ENCODE results near the gene NAPA.

DNA sequence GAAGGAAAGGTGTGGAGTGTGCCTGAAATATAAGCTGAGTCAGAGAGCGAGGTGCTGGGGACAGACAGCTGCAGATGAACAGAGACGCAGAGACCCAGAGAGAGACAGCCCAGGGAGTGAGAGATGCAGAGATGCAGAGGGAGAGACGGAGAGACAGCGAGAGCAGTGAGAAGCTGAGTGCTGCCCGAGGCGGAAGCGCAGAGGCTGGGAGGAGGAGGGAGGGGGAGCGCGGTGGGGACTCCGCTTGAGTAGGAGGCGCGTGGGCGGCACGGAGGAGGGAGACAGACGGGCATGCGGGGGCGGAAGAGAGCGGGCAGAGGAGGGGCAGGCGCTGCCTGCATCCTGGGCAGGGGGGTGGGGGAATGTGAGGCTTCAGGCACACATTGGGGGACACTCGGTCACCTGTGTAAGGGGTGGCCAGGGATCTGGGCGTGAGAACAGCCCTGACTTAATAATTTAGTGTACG, 68.9 kb downstream of the NAPA start:
- TF ChIP-seq, protein P1, sequence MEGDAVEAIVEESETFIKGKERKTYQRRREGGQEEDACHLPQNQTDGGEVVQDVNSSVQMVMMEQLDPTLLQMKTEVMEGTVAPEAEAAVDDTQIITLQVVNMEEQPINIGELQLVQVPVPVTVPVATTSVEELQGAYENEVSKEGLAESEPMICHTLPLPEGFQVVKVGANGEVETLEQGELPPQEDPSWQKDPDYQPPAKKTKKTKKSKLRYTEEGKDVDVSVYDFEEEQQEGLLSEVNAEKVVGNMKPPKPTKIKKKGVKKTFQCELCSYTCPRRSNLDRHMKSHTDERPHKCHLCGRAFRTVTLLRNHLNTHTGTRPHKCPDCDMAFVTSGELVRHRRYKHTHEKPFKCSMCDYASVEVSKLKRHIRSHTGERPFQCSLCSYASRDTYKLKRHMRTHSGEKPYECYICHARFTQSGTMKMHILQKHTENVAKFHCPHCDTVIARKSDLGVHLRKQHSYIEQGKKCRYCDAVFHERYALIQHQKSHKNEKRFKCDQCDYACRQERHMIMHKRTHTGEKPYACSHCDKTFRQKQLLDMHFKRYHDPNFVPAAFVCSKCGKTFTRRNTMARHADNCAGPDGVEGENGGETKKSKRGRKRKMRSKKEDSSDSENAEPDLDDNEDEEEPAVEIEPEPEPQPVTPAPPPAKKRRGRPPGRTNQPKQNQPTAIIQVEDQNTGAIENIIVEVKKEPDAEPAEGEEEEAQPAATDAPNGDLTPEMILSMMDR (IDR thresholded peaks at IDR 0.05 in 8 of 11, conservative IDR thresholded peaks at IDR 0.05 in 3 of 11), result no peak
- TF ChIP-seq POLR2A (IDR thresholded peaks at IDR 0.05) (no peak), POLR2AphosphoS5 (IDR thresholded peaks at IDR 0.05) (peak in 2 of 3 donors; percentile 44 to 59)

All from spleen (tissue), 7 donors.